GM04503 (cell line): Measurements from ENCODE around the gene ITGB6.

Experiments used
- DNase-seq: peaks from one replicate; pipeline ENCODE4 v3.0.0-alpha.2; 2012; ENCODE audit warnings: low read depth

ITGB6 gene

DNA sequence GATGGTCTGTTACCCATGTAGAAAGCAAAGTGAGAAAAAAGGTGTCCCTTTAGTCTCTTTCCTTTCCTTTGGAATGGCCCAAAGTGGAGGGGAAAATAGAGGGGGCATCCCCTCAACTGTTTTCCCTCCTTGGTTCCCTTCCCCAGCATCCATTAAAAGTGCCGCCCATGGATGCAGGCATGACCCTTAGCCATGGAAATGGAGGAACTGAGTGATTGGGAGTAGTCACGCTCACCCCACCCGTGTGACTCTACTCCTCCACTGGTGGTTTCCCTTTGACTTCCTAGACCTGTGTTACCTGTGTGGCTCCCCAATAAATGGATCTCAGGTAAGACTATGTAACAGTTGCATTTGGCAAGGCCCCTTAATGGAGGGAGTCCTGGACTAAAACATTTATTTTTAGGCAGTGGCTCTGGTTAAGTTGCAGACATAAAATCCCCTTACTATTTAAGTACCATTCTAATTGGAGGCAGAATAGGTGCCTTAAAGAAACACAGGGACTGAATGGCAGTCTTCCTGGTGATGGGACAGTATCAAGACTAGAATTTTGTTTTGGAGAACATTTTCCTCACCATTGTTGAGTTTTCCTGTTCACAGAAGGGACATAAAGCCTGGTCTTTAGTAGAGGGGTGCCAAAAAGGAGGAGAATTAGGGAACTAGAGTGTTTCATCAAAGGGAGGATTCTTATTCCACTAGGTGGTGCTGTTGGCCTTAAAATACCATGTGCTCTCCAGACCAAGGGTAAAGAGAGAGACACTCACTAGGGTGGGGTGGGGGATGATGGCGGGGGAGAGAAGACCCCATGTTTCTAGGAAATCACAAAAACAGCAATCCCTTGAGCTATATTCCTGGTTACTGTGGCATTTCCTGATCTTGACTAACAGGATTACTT, 112.0 kb downstream of the ITGB6 start:
- DNase-seq, result no peak

DNA sequence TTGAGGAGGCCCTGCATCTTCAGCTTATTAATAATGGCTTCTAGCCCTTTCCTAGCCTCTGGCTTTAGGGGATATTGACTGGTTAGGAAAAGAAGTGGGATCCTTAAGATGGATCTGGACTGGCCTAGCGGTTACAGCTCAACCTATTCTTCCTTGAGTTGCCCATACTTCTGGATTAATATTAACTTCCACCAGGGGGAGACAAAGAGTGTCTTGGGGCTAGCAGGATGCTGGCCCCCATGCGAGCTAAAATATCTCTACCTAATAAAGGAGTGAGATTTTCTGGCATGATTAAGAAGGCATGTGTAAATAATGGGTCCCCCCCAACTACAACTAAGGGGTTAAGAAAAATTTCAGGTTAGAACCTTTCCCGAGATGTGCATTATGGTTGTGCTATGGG, 114.4 kb downstream of the ITGB6 start:
- no peak for DNase-seq

DNA sequence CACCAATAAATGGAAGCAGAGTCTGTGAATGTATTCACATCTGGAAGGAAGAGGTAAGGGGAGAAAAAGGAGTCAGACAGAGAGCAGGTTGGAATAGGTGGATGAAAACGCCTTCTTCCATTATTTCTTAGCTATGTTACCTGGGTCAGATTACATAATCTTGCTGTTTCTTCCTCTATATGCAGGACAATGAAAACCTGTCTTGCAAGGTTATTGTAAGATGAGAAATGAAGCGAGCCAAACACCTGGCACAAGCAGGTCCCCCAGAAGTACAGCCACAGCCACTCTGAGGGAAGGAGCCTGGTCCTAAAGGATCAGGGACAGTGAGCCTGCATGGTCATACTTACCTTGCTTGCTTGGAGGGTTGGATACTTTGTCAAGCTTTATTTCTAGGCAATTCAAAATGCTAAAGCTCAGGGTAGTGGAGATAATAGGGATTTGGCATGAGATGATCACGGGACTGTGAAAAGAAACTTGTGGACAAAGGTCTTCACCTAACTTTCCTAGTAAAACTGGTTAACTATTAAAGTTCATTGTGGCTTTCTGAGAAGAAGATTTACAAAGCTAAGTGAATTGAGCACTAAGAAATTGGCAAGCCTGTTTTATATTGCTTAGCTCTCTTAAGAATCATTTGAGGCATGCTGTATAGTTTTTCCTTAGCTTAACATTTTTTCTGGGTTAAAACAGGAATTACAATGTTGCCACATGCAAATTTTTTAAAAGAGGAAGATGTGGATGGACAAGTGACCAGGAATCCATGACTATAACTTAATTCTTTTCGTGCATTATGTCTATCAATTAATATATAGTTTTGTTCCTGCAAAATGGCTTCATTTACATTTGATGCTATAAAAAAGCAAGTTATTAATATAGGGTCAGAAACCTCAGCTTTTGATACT, 121.9 kb downstream of the ITGB6 start:
- no peak for DNase-seq

DNA sequence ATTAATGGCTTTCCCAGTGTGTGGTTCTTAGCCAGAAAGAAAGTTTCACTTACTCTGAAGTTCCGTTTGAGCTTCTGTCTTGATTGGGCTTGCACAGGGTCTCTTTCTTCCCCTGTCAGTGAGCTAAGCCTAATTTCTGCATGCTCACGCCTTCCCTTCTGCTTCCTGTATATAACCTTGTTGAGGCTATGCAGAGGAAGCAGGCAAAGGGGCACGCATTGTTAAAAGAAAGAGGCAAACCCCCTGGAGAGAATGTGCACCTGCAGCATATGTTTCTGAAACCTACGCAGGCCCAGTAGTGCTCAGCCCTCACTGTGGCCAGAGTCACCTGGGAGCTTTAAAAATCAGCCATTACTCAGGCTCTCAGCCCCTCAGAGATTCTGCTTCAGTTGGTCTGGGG, 123.2 kb downstream of the ITGB6 start:
- no peak for DNase-seq

DNA sequence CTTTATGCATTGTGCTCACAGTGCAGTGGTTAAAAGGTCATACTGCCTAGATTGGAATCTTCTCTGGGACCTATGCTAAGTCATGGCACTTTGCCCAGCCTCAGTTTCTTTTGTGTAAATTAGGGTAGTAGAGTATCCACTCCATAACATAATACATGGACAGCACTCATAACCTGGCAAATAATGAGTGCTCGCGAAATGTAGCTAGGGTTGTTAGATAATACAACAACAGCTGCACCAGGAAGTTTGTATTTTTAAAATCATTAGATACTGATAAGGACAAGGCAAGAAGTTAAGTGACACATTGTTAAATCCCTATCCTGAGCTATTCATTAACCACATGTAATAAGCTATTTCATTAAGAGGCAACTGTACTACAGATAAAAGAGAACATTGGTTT, 123.8 kb downstream of the ITGB6 start:
- DNase-seq, result no peak

DNA sequence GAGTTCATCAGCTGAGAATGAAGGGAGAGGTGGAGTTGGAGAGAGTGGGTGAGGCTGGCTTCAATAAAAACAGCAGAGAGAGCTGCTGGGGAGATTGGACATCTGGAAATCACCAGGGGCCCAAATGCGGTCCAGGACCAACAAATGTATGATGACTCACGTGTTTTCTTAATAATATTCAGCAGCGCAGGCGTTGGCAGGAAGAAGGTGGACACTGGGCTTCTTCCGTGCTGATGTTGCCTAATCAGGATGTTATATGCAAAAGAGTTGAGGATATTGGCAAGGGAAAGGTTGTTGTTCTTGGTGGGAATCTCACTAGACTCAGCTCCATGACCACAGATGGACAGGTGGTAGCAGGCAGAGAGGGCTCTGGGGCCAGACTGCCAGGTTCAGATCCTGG, 124.9 kb downstream of the ITGB6 start:
- peak; percentile 86 for DNase-seq

DNA sequence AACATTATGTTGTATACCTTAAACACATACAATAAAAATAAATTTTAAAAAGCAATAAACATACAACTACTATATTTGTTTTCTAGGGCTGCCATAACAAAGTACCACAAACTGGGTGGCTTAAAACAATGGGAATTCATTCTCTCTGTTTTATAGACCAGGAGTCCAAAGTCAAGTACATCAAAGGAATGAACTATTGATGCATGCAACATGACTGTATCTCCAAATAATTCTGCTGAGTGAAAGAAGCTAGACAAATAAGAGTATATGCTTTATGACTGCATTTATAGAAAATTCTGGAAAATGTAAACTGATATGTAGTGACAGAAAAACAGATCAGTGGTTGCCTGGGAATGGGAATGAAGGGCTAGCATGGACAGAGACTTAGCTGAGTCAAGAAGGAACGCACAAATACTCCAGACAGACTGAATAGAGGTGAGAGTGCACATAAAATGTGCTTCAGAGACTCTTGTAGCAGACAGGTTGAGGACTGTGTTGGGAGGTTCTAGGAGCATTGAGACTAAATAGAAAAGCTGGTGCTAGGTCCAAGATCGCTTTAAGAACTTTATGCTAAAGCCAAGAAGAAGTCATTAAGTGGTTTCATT, 126.7 kb downstream of the ITGB6 start:
- DNase-seq, result no peak

DNA sequence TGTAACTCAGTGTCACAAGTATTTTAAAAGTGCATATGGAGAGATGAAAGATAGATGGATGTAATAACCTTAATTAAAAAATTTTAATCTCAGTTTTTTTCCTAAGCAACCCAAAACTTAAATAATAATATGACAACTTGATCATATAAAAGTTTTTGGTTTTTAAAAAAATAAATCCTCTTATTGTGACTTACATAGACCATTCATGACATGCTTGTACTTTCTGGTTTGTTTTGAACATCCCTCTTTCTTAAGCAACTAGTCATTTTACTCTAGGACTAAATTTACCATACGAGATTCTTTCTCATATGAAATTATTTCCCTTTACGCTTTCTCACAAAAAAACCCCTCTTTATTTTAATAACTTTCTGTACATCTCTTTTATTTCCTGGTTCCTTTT, 131.2 kb downstream of the ITGB6 start:
- no peak for DNase-seq

DNA sequence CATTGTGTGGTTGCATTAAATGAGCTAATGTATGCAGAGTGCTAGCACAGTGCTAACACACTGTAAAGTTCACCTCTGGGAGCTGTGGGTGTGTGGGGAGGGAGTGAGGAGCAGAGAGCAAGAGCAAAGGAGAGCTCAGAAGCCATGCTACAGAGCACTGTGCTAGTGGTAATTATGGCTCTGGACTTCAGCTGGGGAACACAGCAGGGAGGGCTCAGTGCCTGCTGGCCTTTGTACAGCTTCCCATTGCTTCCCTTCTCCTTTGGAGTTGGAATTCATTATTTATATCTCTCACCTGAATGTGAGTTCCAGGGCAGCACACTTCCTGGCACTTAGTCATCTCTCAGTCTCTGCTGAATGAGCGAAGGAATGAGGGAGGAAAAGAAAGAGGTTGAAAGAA, 135.2 kb downstream of the ITGB6 start:
- DNase-seq, result no peak

DNA sequence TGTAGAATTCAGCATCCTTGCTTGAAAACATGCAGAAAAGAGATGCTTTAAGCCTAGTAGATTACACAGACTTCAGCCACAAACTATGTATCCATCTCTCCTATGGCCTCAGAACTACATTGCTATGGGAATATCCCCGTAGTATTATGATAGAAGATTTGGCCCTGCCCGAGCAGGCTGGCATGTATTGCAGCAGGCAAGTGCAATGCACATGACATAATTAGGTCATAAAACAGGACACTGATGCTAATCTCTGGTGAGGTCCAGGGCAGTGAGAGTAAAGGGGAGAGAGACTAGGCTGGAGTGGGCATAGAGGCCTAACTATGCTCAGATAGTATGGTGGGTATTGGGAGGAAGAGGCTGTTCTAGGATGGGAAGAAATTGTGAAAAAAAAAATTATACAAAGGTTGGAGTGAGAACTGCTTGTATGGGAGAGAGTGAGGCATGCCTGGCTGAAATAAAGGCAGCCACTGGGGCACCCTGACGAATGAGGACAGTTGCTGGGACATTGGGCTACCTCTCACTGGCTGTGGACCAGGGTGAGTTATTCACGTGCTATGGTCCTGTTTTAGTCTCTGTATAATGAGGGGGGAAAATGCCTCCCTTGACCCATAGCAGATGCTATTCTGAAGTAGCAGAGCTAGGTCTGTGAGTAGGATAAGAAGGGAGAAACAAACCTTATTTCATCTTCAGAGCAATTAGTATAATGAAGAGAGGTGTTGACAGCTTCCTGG, 136.0 kb downstream of the ITGB6 start:
- DNase-seq, result no peak

DNA sequence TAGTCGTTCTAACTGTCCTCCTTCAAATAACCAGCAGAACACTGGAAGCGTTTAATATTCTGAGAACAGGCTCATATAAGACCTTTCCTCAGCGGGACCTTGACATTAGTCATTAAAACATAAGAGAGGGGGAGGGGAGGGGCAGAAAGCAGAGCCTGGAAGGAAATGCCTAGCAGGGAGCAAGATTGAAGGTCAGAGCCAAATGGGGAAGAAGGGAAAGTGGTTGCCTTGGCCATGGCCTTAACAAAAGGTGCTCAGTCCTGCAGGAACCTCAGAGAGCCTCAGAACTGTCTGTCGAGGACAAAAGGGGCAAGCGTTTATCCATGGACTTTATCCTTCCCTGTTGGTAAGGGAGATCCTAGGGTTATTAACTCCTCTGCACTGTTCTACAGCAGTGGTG, 136.8 kb downstream of the ITGB6 start:
- no peak for DNase-seq

DNA sequence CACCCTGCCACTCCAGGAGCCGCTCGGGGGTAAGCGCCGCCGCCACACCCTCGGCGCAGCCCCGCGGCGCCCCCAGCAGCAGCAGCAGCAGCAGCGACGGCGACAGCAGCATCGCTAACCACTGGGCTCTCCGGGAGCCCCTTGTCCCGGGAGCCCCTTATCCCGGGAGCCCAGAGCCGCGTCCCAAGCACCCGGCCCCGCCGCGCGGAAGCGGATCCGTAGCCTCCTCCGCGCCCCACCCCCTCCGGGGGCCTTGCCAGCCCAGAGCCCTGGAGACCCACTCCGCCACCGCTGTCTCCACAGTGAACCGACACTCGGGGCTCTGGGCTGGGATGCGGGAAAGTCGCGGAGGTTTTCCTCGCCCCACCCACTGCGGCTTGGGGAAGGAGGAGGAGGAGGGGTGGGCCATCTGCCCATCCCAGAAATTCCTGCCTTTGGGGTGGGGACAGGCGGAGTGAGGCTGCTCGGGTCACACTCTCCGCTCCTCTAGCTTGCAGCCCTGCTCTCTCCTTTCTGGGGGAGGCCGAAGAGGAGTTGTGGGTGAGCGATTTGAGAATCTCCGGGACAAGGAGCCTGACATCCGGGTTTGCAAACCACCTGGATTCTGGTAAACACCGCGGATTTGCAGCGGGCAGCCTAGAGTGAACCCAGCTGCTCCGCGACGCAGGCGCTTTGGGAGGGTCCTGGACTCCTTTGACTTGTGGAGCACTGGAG, 137.6 kb downstream of the ITGB6 start, which contains the start of gene PLA2R1:
Gene PLA2R1, minus strand, starts transcription at position 324 of the 714 bp plus-strand sequence. Its CDS starts 212 bp downstream, at position 112.
- DNase-seq, result no peak

DNA sequence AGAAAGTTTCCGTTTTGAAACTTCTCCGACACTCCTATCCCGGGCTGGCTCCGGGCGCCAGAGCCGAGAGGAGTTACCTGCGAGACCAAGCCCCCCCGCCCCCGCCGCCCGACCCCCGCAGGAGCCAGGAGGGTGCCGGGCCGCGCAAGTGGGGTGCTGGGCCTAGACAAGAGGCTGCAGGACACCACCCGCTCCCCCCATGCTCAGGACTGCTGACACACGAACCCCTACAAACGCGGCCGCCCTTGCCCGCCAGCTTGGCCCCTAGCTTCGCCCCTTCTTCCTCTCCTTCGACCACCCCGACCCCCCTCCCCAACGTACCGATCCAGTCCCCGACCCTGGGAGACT, 138.2 kb downstream of the ITGB6 start:
- DNase-seq, result no peak

DNA sequence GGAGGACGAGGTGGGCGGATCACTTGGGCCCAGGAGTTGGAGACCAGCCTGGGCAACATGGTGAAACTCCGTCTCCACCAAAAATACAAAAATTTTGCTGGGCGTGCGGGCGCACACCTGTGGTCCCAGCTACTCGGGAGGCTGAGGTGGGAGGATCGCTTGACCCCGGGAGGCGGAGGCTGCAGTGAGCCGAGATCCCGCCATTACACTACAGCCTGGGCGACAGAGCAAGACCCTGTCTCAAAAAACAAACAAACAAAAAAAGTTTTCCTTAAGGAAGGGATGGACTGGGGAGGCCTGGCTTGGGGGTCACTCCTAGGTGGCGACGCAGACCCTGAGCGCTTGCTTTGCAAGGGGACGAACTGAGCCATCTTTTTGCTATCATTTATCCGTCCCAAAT, 138.5 kb downstream of the ITGB6 start:
- DNase-seq, result no peak

DNA sequence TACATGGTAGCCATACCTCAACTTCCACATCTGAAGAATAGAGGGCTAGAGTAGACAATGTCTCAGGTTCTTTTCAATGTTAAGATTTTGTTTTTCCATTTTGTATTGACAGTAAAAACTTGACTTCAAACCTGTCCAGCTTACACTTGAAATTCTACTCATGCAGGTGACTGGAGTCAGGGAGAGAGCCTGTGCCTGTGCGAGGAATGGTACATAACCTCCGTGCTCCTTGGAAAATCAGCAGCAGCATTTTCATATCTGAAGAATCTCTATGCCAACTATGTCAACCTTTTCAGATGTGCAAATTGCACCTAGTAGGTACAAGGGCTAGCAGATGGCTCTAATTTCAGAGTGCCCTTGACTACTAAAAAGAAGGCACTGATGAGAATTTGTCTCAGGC, 139.8 kb downstream of the ITGB6 start:
- DNase-seq, result no peak

DNA sequence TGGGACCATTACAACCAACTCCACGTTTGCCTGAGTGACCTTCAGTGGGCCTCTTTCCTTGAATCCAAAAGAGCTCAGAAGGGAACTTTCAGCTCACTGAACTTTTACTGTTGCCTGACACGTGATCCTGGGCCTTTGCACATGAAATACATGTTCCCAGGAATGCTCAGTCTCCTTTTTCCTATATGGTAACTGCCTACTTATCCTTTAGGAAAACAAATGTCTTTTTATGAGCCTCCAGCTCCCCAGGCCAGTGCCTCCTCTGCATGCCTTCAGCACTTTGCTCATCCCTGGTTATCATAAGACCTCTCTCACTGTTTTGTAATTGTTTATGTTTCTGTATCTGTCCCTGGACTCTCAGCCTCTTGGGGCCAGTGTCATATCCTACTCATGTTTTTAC, 142.7 kb downstream of the ITGB6 start:
- DNase-seq, result no peak

DNA sequence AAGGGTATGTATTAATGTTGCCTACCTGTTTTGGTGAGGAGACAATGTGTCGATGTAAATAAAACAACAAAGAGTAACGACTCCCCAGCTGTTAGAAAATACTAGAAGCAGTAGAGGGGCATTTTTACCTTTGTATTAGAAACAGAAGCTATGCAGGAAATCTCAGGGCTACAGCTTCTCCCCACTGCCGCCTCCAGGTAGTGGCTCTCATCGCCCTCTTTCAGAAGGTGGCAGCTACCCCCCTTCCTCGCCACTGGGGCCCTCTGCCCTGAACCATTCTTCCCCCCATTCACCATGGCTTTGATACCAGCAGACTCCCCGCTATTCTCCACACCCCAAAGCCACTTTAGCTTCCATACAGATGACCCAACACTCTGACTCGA, 144.4 kb downstream of the ITGB6 start:
- no peak for DNase-seq

DNA sequence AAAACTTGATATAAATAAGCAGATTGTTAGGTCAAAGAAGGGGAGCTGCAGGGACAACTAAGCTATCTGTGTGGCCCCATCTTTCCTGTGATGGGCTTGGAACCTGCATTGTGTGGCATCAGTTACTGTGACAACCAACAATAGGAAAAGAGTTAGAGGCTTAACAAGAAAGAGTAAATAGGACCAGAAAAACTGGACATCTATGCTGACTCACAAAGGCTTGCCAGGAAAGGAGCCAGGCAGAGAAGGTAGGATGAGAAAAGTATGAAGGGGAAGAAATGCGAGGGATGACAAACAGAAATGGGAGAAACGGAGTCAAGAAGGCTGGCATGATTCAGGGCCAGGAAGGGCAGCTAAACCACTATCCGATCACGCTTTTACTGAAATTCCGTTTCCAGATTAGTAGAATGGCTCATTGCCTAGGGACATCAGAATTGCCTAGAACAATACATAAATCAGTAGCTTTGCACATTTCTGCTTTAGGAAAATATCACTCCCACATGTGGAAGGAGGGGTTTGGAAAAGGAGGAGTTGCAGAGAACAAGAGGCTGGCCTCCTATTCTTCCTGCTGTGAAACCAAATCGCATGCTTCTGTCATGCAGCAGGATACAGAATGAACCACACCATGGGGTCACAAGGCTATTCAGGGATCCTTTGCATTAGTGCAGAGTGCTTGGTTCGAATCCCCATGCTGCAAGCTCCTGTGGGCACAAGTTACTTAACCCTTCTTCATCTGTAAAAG, 144.9 kb downstream of the ITGB6 start:
- DNase-seq, result peak; percentile 40

DNA sequence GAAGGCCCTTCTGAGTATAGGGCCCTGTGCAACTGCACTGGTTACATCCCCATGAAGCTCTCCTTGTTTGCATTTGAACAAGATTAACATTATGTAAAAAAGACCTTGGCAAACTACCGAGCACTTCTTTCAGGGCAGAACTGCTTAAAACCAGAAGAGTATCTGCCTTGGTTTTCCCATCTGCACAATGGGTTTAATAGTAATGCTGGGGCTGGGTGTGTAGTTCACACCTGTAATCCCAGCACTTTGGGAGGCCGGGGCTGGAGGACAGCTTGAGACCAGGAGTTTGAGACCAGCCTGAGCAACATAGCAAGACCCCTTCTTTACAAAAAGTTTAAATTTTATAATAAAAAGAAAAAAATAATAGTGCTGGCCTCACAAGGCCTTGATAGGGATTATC, 146.1 kb downstream of the ITGB6 start:
- DNase-seq, result no peak

DNA sequence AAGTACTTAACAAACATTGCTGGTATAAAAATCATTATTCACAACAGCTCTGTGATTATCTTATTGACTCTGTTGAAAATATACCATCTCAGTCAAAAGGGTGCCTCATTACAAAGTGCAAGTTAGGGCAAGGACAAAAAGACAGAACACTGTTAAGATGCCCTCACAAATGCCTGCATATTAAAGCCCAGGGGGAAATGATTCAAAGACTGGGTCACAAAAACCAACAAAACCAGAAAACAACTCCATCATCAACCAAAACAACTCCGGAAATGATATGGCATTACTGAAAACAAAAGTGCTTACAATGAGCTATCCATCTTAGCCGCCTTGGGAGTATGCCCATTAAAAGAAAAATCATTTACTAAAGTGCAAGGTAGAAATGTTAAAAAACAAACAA, 147.5 kb downstream of the ITGB6 start:
- DNase-seq, result no peak

DNA sequence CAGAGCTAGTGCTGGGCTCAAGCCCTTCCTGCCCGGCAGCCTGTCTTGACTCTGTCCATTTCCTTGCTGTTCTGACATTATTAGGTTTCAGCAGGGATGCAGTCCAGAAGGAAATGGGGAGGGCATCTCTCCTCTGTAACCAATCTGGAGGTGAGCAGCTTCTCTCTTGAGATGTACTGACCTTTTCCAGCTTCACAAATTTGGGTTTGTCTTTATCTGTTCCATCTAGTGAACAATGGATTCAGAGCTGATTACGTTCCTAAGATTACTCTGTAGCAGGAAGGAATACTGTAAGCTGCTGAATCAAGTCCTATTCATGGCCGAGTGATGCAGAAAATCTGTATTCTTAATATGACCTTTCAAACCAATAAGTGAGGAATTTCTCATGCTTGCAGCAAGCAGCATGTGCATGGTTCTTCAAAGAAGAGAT, 148.7 kb downstream of the ITGB6 start:
- no peak for DNase-seq
